ENCODE measurements around the gene SPACA4. TPM values are rescaled to one million over a fixed set of nuclear protein-coding genes. Genes with fewer than 3 reads are reported as not detected.

Gene SPACA4
- total and polyA plus RNA-seq, 2 of the 4 experiments (the other 2 are of a cell fraction), result not detected

- Histone ChIP-seq H3K9ac (ENCODE audit: low read depth, low read length) (peak overlapping the region; percentile 37), H3K36me3 (ENCODE audit: control insufficient read depth, insufficient read depth, low read length) (no peaks in the 10 kb centered on the region), H4K20me1 (ENCODE audit: insufficient read depth, low read length) (no peaks in the 10 kb centered on the region), H2BK15ac (ENCODE audit: low read depth, low read length) (no peak overlapping the region; the same call in 2 of the 3 replicates), H3K4me3 (ENCODE audit: insufficient read depth, low read depth, low read length) (peak overlapping the region; percentile 47), H2AK5ac (ENCODE audit: low read depth, low read length) (peak overlapping the region; percentile 67; the same call in 1 of the 2 replicates), H3K9me3 (ENCODE audit: control insufficient read depth, insufficient read depth, low read length) (no peaks in the 10 kb centered on the region), H2BK5ac (ENCODE audit: low read depth, low read length, poor library complexity, severe bottlenecking) (no peak overlapping the region), H3K14ac (replicated peaks; ENCODE audit: low read depth, low read length) (0 out of 2 replicates have a peak overlapping the region, but pooled peaks have one; percentile 40), H3K4me1 (ENCODE audit: control insufficient read depth, insufficient read depth, low read length) (peaks cover 2% of the 10 kb centered on the region; the same call in 1 of the 2 replicates), H4K5ac (ENCODE audit: low read depth, low read length) (no peak overlapping the region; the same call in 1 of the 2 replicates), H3K27me3 (ENCODE audit: control insufficient read depth, insufficient read depth, low read length) (no peaks in the 10 kb centered on the region; the same call in 1 of the 2 replicates), H2BK20ac (ENCODE audit: low read depth, low read length) (0 out of 2 replicates have a peak overlapping the region, but pooled peaks have one; percentile 13), H3K79me1 (ENCODE audit: low read depth in 1 of 2, low read length in 2 of 2) (no peaks in the 10 kb centered on the region), H4K91ac (ENCODE audit: insufficient read depth, low read depth, low read length) (0 out of 2 replicates have a peak overlapping the region, but pooled peaks have one; percentile 31), H3K4me2 (ENCODE audit: low read depth, low read length) (peak overlapping the region; percentile 68), H3K27ac (ENCODE audit: insufficient read depth, low read length) (no peak overlapping the region; the same call in 1 of the 2 replicates), H2AFZ (replicated peaks; ENCODE audit: low read length, poor library complexity) (peak overlapping the region; percentile 97), H3K56ac (ENCODE audit: extremely low read depth, insufficient read depth, low read length) (no peak overlapping the region), H4K8ac (ENCODE audit: low read depth in 2 of 2, low read length in 2 of 2) (peak overlapping the region; percentile 35 to 91; a peak in 3 of 4 replicates), H3K18ac (ENCODE audit: low read depth, low read length) (no peak overlapping the region), H2BK120ac (ENCODE audit: low read depth, low read length) (peak overlapping the region; percentile 69; the same call in 1 of the 2 replicates), H2AK9ac (replicated peaks; ENCODE audit: low read depth, low read length, poor library complexity) (peak overlapping the region; percentile 94), H3K9me1 (ENCODE audit: insufficient read depth, low read length) (no peaks in the 10 kb centered on the region), H3K4ac (ENCODE audit: low read depth, low read length) (peak overlapping the region; percentile 65), H3K23ac (ENCODE audit: low read depth, low read length) (no peak overlapping the region)
- dilution Hi-C loops (cut with HindIII; ENCODE audit: low sequenced_read_pairs, unreplicated experiment) (no loop called here), intact Hi-C loops (cut with micrococcal nuclease) (loop anchor here (2.0 to 10.0 kb wide), 3 partner anchors 20 to 317 kb away; partner anchors contain the start of genes EMP3 and ZNF114), in situ Hi-C loops (cut with MboI; ENCODE audit: low sequenced_read_pairs) (loop anchor here (5.0 kb wide), 1 partner anchor 322 kb away; no protein-coding TSS in a partner anchor)
- BruUV-seq (replicated peaks), result no TSS peak
- POLR2A ChIA-PET (ENCODE audit: unreplicated experiment), result interaction anchor here (0.6 kb wide), 1 partner anchor 14 kb away, joined by 6 read pairs; no protein-coding TSS in a partner anchor
- CTCF ChIA-PET, result interaction anchor here (0.6 to 1.5 kb wide), 4 partner anchors 83 to 316 kb away, joined by 3 to 6 read pairs (median 3); no protein-coding TSS in a partner anchor
- peak; percentile 78 for DNase-seq
- WGBS, 2 experiments (ENCODE audit: extremely low coverage in 2 of 2, insufficient read length in 1 of 2), result 3% methylated on average over 32 of the region's 36 CpGs; no CpG with 5 or more reads in 1 of the 2 experiments
- ATAC-seq (ENCODE audit: low read depth), result peak; percentile 95
- TF ChIP-seq RFX5 (IDR thresholded peaks at IDR 0.05; ENCODE audit: low read depth, low read length), result 0 out of 2 replicates have a peak, but pooled peaks have one; percentile 25
- TF ChIP-seq SMC3 (IDR thresholded peaks at IDR 0.05; ENCODE audit: low read depth, low read length), result peak; percentile 72
- peak; percentile 83 for TF ChIP-seq MAZ (IDR thresholded peaks at IDR 0.05; ENCODE audit: borderline replicate concordance, low read depth, low read length)
- TF ChIP-seq CEBPB (IDR thresholded peaks at IDR 0.05; ENCODE audit: low read depth, low read length), result peak; percentile 58
- TF ChIP-seq MAFK (IDR thresholded peaks at IDR 0.05; ENCODE audit: low read depth, low read length), result no peak
- TF ChIP-seq RAD21 (IDR thresholded peaks at IDR 0.05; ENCODE audit: low read length), result peak; percentile 66
- TF ChIP-seq CTCF (conservative IDR thresholded peaks at IDR 0.05; ENCODE audit: low read depth, low read length), result peak; percentile 94
- TF ChIP-seq, protein P1, sequence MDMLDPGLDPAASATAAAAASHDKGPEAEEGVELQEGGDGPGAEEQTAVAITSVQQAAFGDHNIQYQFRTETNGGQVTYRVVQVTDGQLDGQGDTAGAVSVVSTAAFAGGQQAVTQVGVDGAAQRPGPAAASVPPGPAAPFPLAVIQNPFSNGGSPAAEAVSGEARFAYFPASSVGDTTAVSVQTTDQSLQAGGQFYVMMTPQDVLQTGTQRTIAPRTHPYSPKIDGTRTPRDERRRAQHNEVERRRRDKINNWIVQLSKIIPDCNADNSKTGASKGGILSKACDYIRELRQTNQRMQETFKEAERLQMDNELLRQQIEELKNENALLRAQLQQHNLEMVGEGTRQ (IDR thresholded peaks at IDR 0.05; ENCODE audit: low read depth, low read length), result no peak
- TF ChIP-seq MXI1 (IDR thresholded peaks at IDR 0.05; ENCODE audit: borderline replicate concordance, low read depth, low read length), result 0 out of 2 replicates have a peak, but pooled peaks have one; percentile 38
Observed at GRCh38 chr19:48588670-48589401, 17.7 kb upstream of the SPACA4 start.
